ENCODE measurements around the gene MRPS15.
A peak's percentile ranks its signal among the peaks of the same experiment; 100 is the strongest.

MRPS15 gene

GRCh38 chr1:36433102-36433501 lies 31.1 kb downstream of the MRPS15 start:
- Histone ChIP-seq H3K4me1 (no peaks in the 10 kb centered on the region), H2AFZ (no peak overlapping the region), H3K9me3 (ENCODE audit: control insufficient read depth, low read length) (no peaks in the 10 kb centered on the region), H3K79me2 (no peaks in the 10 kb centered on the region), H3K27me3 (ENCODE audit: control insufficient read depth, insufficient read depth, low read length) (no peaks in the 10 kb centered on the region), H3K4me2 (ENCODE audit: low read length) (no peak overlapping the region), H3K27ac (no peak overlapping the region), H3K36me3 (ENCODE audit: control insufficient read depth, insufficient read depth, low read length) (no peaks in the 10 kb centered on the region), H3K9ac (no peak overlapping the region), H3K4me3 (ENCODE audit: low read depth, low read length) (no peak overlapping the region)
- no peak for TF ChIP-seq CTCF (IDR thresholded peaks at IDR 0.05)

GRCh38 chr1:36432616-36433015 lies 31.6 kb downstream of the MRPS15 start:
- no peak overlapping the region for H3K9ac ChIP-seq
- H3K79me2 ChIP-seq, result no peaks in the 10 kb centered on the region
- no peaks in the 10 kb centered on the region for H3K36me3 ChIP-seq (ENCODE audit: control insufficient read depth, insufficient read depth, low read length)
- H3K27ac ChIP-seq, result no peak overlapping the region
- no peaks in the 10 kb centered on the region for H3K9me3 ChIP-seq (ENCODE audit: control insufficient read depth, low read length)
- H2AFZ ChIP-seq, result no peak overlapping the region
- no peaks in the 10 kb centered on the region for H3K27me3 ChIP-seq (ENCODE audit: control insufficient read depth, insufficient read depth, low read length)
- no peaks in the 10 kb centered on the region for H3K4me1 ChIP-seq
- H3K4me3 ChIP-seq (ENCODE audit: low read depth, low read length), result no peak overlapping the region
- H3K4me2 ChIP-seq (ENCODE audit: low read length), result no peak overlapping the region
- no peak for TF ChIP-seq CTCF (IDR thresholded peaks at IDR 0.05)

GRCh38 chr1:36425791-36426190 lies 38.4 kb downstream of the MRPS15 start:
- Histone ChIP-seq H3K4me2 (ENCODE audit: low read length) (no peak overlapping the region), H2AFZ (no peak overlapping the region), H3K4me1 (no peaks in the 10 kb centered on the region), H3K27ac (no peak overlapping the region), H3K9me3 (ENCODE audit: control insufficient read depth, low read length) (no peaks in the 10 kb centered on the region), H3K79me2 (no peaks in the 10 kb centered on the region), H3K4me3 (ENCODE audit: low read depth, low read length) (no peak overlapping the region), H3K36me3 (ENCODE audit: control insufficient read depth, insufficient read depth, low read length) (no peaks in the 10 kb centered on the region), H3K9ac (no peak overlapping the region), H3K27me3 (ENCODE audit: control insufficient read depth, insufficient read depth, low read length) (no peaks in the 10 kb centered on the region)
- no peak for TF ChIP-seq CTCF (IDR thresholded peaks at IDR 0.05)

- Histone ChIP-seq H3K27me3 (ENCODE audit: control insufficient read depth, insufficient read depth, low read length) (no peaks in the 10 kb centered on the region), H3K79me2 (no peaks in the 10 kb centered on the region), H3K27ac (no peak overlapping the region), H3K9me3 (ENCODE audit: control insufficient read depth, low read length) (no peaks in the 10 kb centered on the region), H3K36me3 (ENCODE audit: control insufficient read depth, insufficient read depth, low read length) (no peaks in the 10 kb centered on the region), H3K9ac (no peak overlapping the region), H3K4me2 (ENCODE audit: low read length) (no peak overlapping the region), H3K4me3 (ENCODE audit: low read depth, low read length) (no peak overlapping the region), H2AFZ (no peak overlapping the region), H3K4me1 (no peaks in the 10 kb centered on the region)
- no peak for TF ChIP-seq CTCF (IDR thresholded peaks at IDR 0.05)
These were observed 42.5 kb downstream of the MRPS15 start for GRCh38 chr1:36421649-36422048.

- Histone ChIP-seq H3K4me2 (ENCODE audit: low read length) (no peak overlapping the region), H3K4me3 (ENCODE audit: low read depth, low read length) (no peak overlapping the region), H3K9ac (no peak overlapping the region), H3K4me1 (no peaks in the 10 kb centered on the region), H3K79me2 (no peaks in the 10 kb centered on the region), H3K9me3 (ENCODE audit: control insufficient read depth, low read length) (no peaks in the 10 kb centered on the region), H2AFZ (no peak overlapping the region), H3K36me3 (ENCODE audit: control insufficient read depth, insufficient read depth, low read length) (no peaks in the 10 kb centered on the region), H3K27ac (no peak overlapping the region), H3K27me3 (ENCODE audit: control insufficient read depth, insufficient read depth, low read length) (no peaks in the 10 kb centered on the region)
- peak; percentile 75 for TF ChIP-seq CTCF (IDR thresholded peaks at IDR 0.05)
These were observed 43.3 kb downstream of the MRPS15 start for GRCh38 chr1:36420836-36421317.
